H1 (cell line): ENCODE measurements around the gene UCKL1. TPM values are rescaled to one million over a fixed set of nuclear protein-coding genes. Genes with fewer than 3 reads are reported as not detected.

Experiments
- CTCF ChIA-PET: fragments of 300-600 bp; sonication (Branson Sonifier 250); formaldehyde crosslinking; loops from one replicate; lab custom pipeline; 2021; ENCODE audit not compliant: partially characterized antibody; lab: Charles Lee
- POLR2A ChIA-PET: fragments of 300-600 bp; sonication (Branson Sonifier 250); formaldehyde crosslinking; loops from one replicate; lab custom pipeline; 2021; ENCODE audit warnings: inconsistent platforms; ENCODE audit not compliant: partially characterized antibody; lab: Charles Lee
- DNase-seq, 2 experiments: peaks; one replicate each; pipeline versions ENCODE4 v3.0.0 to v3.0.0-alpha.2; 2010 to 2022; ENCODE audit warnings: low spot score in 2 of 2, low read depth in 1 of 2, mixed read lengths in 1 of 2
- FAIRE-seq: peaks from 2 replicates; lab custom pipeline; 2011; peaks lifted over from hg19 to GRCh38; lab: Jason Lieb, UNC
- H2AFZ ChIP-seq: 2 replicates; pipeline ENCODE4 v1.8.1; 2012; ENCODE audit warnings: low read length, inconsistent platforms
- H2AK5ac ChIP-seq: 2 replicates; pipeline ENCODE4 v1.6.1; 2013; ENCODE audit warnings: low read depth, low read length
- H2BK120ac ChIP-seq: replicated peaks from 2 replicates; pipeline ENCODE3; 2013; ENCODE audit warnings: low read depth, low read length, inconsistent platforms
- H2BK12ac ChIP-seq: 2 replicates; pipeline ENCODE4 v1.6.1; 2013; ENCODE audit warnings: low read depth, low read length
- H2BK15ac ChIP-seq: 2 replicates; pipeline ENCODE4 v1.6.1; 2013; ENCODE audit warnings: low read length
- H2BK20ac ChIP-seq: 2 replicates; pipeline ENCODE4 v1.6.1; 2013; ENCODE audit warnings: low read length
- H2BK5ac ChIP-seq: 2 replicates; pipeline ENCODE4 v1.6.1; 2013; ENCODE audit warnings: low read depth, low read length
- H3K14ac ChIP-seq: 2 replicates; pipeline ENCODE4 v1.6.1; 2013; ENCODE audit warnings: inconsistent platforms; ENCODE audit not compliant: insufficient read length
- H3K18ac ChIP-seq: 2 replicates; pipeline ENCODE4 v1.6.1; 2013; ENCODE audit warnings: low read length; ENCODE audit errors: extremely low read depth
- H3K23ac ChIP-seq: 2 replicates; pipeline ENCODE4 v1.6.1; 2013; ENCODE audit warnings: inconsistent platforms; ENCODE audit not compliant: insufficient read length
- H3K23me2 ChIP-seq: 2 replicates; pipeline ENCODE4 v1.6.1; 2013; ENCODE audit warnings: low read depth, low read length
- H3K27ac ChIP-seq: 2 replicates; pipeline ENCODE4 v1.6.1; 2011; ENCODE audit warnings: low read depth, low read length, inconsistent platforms
- H3K27me3 ChIP-seq, 4 experiments: replicated peaks in 1 of 4; 1 replicate in 1 of 4; 2 replicates in 3 of 4; pipeline versions ENCODE4 v1.6.1 to v1.8.1; 2011 to 2013; ENCODE audit warnings: low read length in 3 of 4, mild to moderate bottlenecking in 3 of 4, inconsistent platforms in 2 of 4, mixed read lengths in 2 of 4, moderate library complexity in 1 of 4; ENCODE audit not compliant: control insufficient read depth in 3 of 4, insufficient read depth in 3 of 4; ENCODE audit errors: extremely low read depth in 1 of 4
- H3K36me3 ChIP-seq, 4 experiments: 2 replicates each; pipeline versions ENCODE4 v1.6.1 to v1.8.1; 2011 to 2013; ENCODE audit warnings: mild to moderate bottlenecking in 4 of 4, low read length in 3 of 4, moderate library complexity in 2 of 4, control low read depth in 1 of 4, inconsistent platforms in 1 of 4; ENCODE audit not compliant: insufficient read depth in 4 of 4, control insufficient read depth in 2 of 4
- H3K4ac ChIP-seq: replicated peaks from 2 replicates; pipeline ENCODE3; 2013; ENCODE audit warnings: low read length, low read depth, mixed read lengths, inconsistent platforms; ENCODE audit not compliant: insufficient read length
- H3K4me1 ChIP-seq, 4 experiments: replicated peaks in 1 of 4; 1 replicate in 1 of 4; 2 replicates in 3 of 4; pipeline versions ENCODE4 v1.6.1 to v1.8.1; 2011 to 2013; ENCODE audit warnings: low read length in 3 of 4, inconsistent platforms in 2 of 4, mixed read lengths in 1 of 4; ENCODE audit not compliant: insufficient read depth in 4 of 4, control insufficient read depth in 3 of 4
- H3K4me2 ChIP-seq, 2 experiments: 2 replicates each; pipeline versions ENCODE4 v1.6.1 to v1.8.1; 2011 to 2013; ENCODE audit warnings: low read depth in 2 of 2, low read length in 2 of 2, control low read depth in 1 of 2, inconsistent platforms in 1 of 2, mild to moderate bottlenecking in 1 of 2; ENCODE audit not compliant: insufficient read depth in 1 of 2
- H3K4me3 ChIP-seq, 4 experiments: fragments of 200-600, 300-600 bp in 1 of 4; sonication (generic), shearing (Covaris generic), sonication (Bioruptor Twin) in 1 of 4; 2 replicates each; pipeline versions ENCODE4 v1.5.1 to v1.8.1; 2011 to 2016; ENCODE audit warnings: low read length in 4 of 4, low read depth in 3 of 4, control low read depth in 2 of 4, inconsistent platforms in 2 of 4, mild to moderate bottlenecking in 2 of 4, mixed read lengths in 1 of 4, moderate library complexity in 1 of 4; ENCODE audit not compliant: insufficient read depth in 2 of 4; ENCODE audit errors: extremely low read depth in 1 of 4
- H3K56ac ChIP-seq: replicated peaks from 2 replicates; pipeline ENCODE3; 2013; ENCODE audit warnings: low read depth, mild to moderate bottlenecking, mixed read lengths, low read length, inconsistent platforms; ENCODE audit not compliant: insufficient read length
- H3K79me1 ChIP-seq: 2 replicates; pipeline ENCODE4 v1.6.1; 2013; ENCODE audit warnings: low read depth, low read length, control low read depth
- H3K79me2 ChIP-seq, 2 experiments: 2 replicates each; pipeline versions ENCODE4 v1.6.1 to v1.8.1; 2012 to 2013; ENCODE audit warnings: low read length in 2 of 2, mild to moderate bottlenecking in 2 of 2, inconsistent platforms in 1 of 2; ENCODE audit not compliant: insufficient read depth in 2 of 2, control insufficient read depth in 1 of 2
- H3K9ac ChIP-seq, 4 experiments: replicated peaks in 1 of 4; 1 replicate in 1 of 4; 2 replicates in 3 of 4; pipeline versions ENCODE4 v1.6.1 to v1.8.1; 2011 to 2013; ENCODE audit warnings: low read depth in 3 of 4, low read length in 3 of 4, control low read depth in 2 of 4, mild to moderate bottlenecking in 2 of 4, moderate library complexity in 2 of 4, inconsistent platforms in 1 of 4; ENCODE audit errors: extremely low read depth in 1 of 4
- H3K9me3 ChIP-seq, 2 experiments: 2 replicates each; pipeline versions ENCODE4 v1.6.1 to v1.8.1; 2012 to 2013; ENCODE audit warnings: mild to moderate bottlenecking in 2 of 2, moderate library complexity in 2 of 2, control low read depth in 1 of 2, inconsistent platforms in 1 of 2, low read depth in 1 of 2, low read length in 1 of 2, mixed read lengths in 1 of 2; ENCODE audit not compliant: insufficient read depth in 2 of 2
- H4K20me1 ChIP-seq, 2 experiments: replicated peaks in 1 of 2; 2 replicates each; pipeline versions ENCODE3 to v1.8.1; 2011 to 2013; ENCODE audit warnings: inconsistent platforms in 2 of 2, low read length in 2 of 2, mild to moderate bottlenecking in 1 of 2; ENCODE audit not compliant: insufficient read depth in 2 of 2, control insufficient read depth in 1 of 2
- H4K5ac ChIP-seq: 2 replicates; pipeline ENCODE4 v1.6.1; 2013; ENCODE audit warnings: low read length, low read depth, mixed read lengths, inconsistent platforms; ENCODE audit not compliant: insufficient read length
- H4K8ac ChIP-seq: 2 replicates; pipeline ENCODE4 v1.8.0; 2013; ENCODE audit warnings: mild to moderate bottlenecking, moderate library complexity, low read length, inconsistent platforms; ENCODE audit not compliant: insufficient read depth; ENCODE audit errors: extremely low read depth
- H4K91ac ChIP-seq: replicated peaks from 2 replicates; pipeline ENCODE3; 2013; ENCODE audit warnings: low read length, mixed read lengths, inconsistent platforms; ENCODE audit not compliant: insufficient read length
- BACH1 ChIP-seq: IDR thresholded peaks from 2 replicates; pipeline ENCODE4 v1.6.1; 2012; ENCODE audit warnings: low read length, improper control_type of control experiment
- BRCA1 ChIP-seq: IDR thresholded peaks from 2 replicates; pipeline ENCODE4 v1.6.1; 2012; ENCODE audit warnings: low read depth, low read length, improper control_type of control experiment
- CEBPB ChIP-seq: IDR thresholded peaks from 2 replicates; pipeline ENCODE4 v1.6.1; 2012; ENCODE audit warnings: low read depth, low read length
- GTF2F1 ChIP-seq: IDR thresholded peaks from 2 replicates; pipeline ENCODE4 v1.6.1; 2012; ENCODE audit warnings: low read depth, low read length, improper control_type of control experiment, borderline replicate concordance
- HDAC6 ChIP-seq: IDR thresholded peaks from one replicate; pipeline ENCODE4 v1.7.1; 2012; ENCODE audit warnings: low read depth, mild to moderate bottlenecking, inconsistent platforms, low read length, moderate library complexity
- SAP30 ChIP-seq: fragments of 300-600 bp; sonication (generic); IDR thresholded peaks from 2 replicates; pipeline ENCODE4 v1.7.1; 2012; ENCODE audit warnings: low read length, moderate library complexity, mild to moderate bottlenecking, inconsistent platforms; ENCODE audit not compliant: insufficient read depth, insufficient replicate concordance
- SIX5 ChIP-seq: IDR thresholded peaks from 2 replicates; pipeline ENCODE4 v1.6.1; 2011; ENCODE audit warnings: mild to moderate bottlenecking, low read depth, low read length
- WGBS, 2 experiments: shearing (Covaris generic) in 1 of 2; methylation state at CpG; one replicate each; pipeline versions ENCODE4 v1.1.6 to v1.1.7; 2013 to 2015; ENCODE audit warnings: low lambda C conversion rate in 2 of 2, mixed read lengths in 2 of 2, inconsistent platforms in 1 of 2, low coverage in 1 of 2, missing lambda C conversion rate in 1 of 2; ENCODE audit not compliant: insufficient replicate concordance in 2 of 2, insufficient coverage in 1 of 2, insufficient read length in 1 of 2; ENCODE audit errors: extremely low coverage in 1 of 2, missing lambda C conversion rate in 1 of 2; 5-methylcytosine and 5-hydroxymethylcytosine counted together
- polyA plus RNA-seq, 7 experiments: library from polyadenylated mRNA; depleted of rRNA in 3 of 7; stranded (reverse) in 5 of 7; unstranded in 2 of 7; fragments of >200 nt in 5 of 7; fragments of 200-250 nt in 2 of 7; gene quantifications; 1 replicate in 5 of 7; 2 replicates in 1 of 7; 4 replicates in 1 of 7; pipeline versions ENCODE4 v1.2.1 to v1.2.3, GENCODE V29; 2011 to 2013; ENCODE audit warnings: missing spikeins in 2 of 7, mixed read lengths in 2 of 7
- total RNA-seq: library from RNA; stranded (reverse); fragmentation: NEBNext Ultra II Directional; extraction: Animal tissue kit (Norgen Biotek cat#: 25700); gene quantifications from 2 replicates; pipeline ENCODE4 v1.2.1, GENCODE V29; 2021

Gene UCKL1
- total and polyA plus RNA-seq, 2 of the 8 experiments (the other 6 are each of a cell fraction or from before 2014, with no cell fraction given), result 36.5 to 91.2 TPM

GRCh38 chr20:63980317-63980805 is 24.1 kb upstream of the UCKL1 start:
- H2BK20ac ChIP-seq, result peak overlapping the region; percentile 3; the same call in 1 of the 2 replicates
- H3K9me3 ChIP-seq, result no peaks in the 10 kb centered on the region
- H3K9ac ChIP-seq, result no peak overlapping the region
- POLR2A ChIA-PET, result interaction anchor here (0.7 to 1.9 kb wide), 17 partner anchors 10 to 242 kb away, joined by 3 to 13 read pairs (median 3); partner anchors contain the start of genes TPD52L2 and UCKL1
- TF ChIP-seq BACH1 (no peak), BRCA1 (no peak), HDAC6 (no peak), CEBPB (no peak), SAP30 (no peak), SIX5 (no peak), GTF2F1 (no peak)
- TF ChIP-seq, all 59 proteins: peak for 0
- Histone ChIP-seq H2AK5ac (peak overlapping the region; percentile 70; the same call in 1 of the 2 replicates), H2BK15ac (peak overlapping the region; percentile 34; the same call in 1 of the 2 replicates), H3K4me1 (peaks cover 4 to 24% (median 12%) of the 10 kb centered on the region in 4 experiments; a peak in 6 of 7 replicates), H3K23ac (no peak overlapping the region), H3K14ac (no peak overlapping the region), H3K18ac (0 out of 2 replicates have a peak overlapping the region, but pooled peaks have one; percentile 52), H2BK12ac (peak overlapping the region; percentile 52; the same call in 1 of the 2 replicates), H3K27me3 (peaks cover 0 to 9% (median 2%) of the 10 kb centered on the region in 4 experiments; a peak in 3 of 7 replicates), H3K4me2 (peak overlapping the region; percentile 62 to 89), H4K91ac (peak overlapping the region; percentile 99), H3K23me2 (peaks cover 14% of the 10 kb centered on the region), H4K5ac (peak overlapping the region; percentile 29), H2AFZ (peak overlapping the region; percentile 80; the same call in 1 of the 2 replicates), H4K8ac (peak overlapping the region; percentile 76), H3K4me3 (peak overlapping the region; percentile 68 to 89 (median 83); a peak in 6 of 8 replicates), H3K36me3 (peaks cover 2 to 15% (median 10%) of the 10 kb centered on the region in 4 experiments; a peak in 7 of 8 replicates), H3K4ac (peak overlapping the region; percentile 96), H2BK5ac (no peak overlapping the region), H3K56ac (peak overlapping the region; percentile 9), H3K79me2 (peaks cover 0 to 20% of the 10 kb centered on the region in 2 experiments; a peak in 3 of 4 replicates), H3K27ac (no peak overlapping the region), H4K20me1 (peaks cover 2 to 12% of the 10 kb centered on the region in 2 experiments), H3K79me1 (peaks cover 4% of the 10 kb centered on the region; the same call in 1 of the 2 replicates), H2BK120ac (peak overlapping the region; percentile 72)
- WGBS, 2 experiments, result 83% methylated on average over 15 of the region's 15 CpGs; no CpG with 5 or more reads in 1 of the 2 experiments
- FAIRE-seq (no peak), DNase-seq (no peak)
- CTCF ChIA-PET, result interaction anchor here (0.6 to 2.0 kb wide), 37 partner anchors 10 to 457 kb away, joined by 3 to 17 read pairs (median 4); partner anchors contain the start of genes C20orf204, LKAAEAR1, TCEA2 and TPD52L2
